ENCODE data around the gene PRAME. TPM values are rescaled to one million over a fixed set of nuclear protein-coding genes. Genes with fewer than 3 reads are reported as not detected.

Gene PRAME
- total RNA-seq, 1 donor from 2014 or later: not detected

- DNase-seq (ENCODE audit: low spot score): no peak
- H3K36me3 Mint-ChIP-seq (ENCODE audit: low read depth): no peaks in the 10 kb centered on the region
- H3K4me3 Mint-ChIP-seq (ENCODE audit: unreplicated experiment): no peak overlapping the region
- no peaks in the 10 kb centered on the region for H3K9me3 Mint-ChIP-seq (ENCODE audit: low read depth)
- no peak overlapping the region for H3K27ac Mint-ChIP-seq (ENCODE audit: unreplicated experiment)
- H3K4me1 Mint-ChIP-seq (ENCODE audit: low read depth): no peaks in the 10 kb centered on the region
- TF ChIP-seq, protein P1, sequence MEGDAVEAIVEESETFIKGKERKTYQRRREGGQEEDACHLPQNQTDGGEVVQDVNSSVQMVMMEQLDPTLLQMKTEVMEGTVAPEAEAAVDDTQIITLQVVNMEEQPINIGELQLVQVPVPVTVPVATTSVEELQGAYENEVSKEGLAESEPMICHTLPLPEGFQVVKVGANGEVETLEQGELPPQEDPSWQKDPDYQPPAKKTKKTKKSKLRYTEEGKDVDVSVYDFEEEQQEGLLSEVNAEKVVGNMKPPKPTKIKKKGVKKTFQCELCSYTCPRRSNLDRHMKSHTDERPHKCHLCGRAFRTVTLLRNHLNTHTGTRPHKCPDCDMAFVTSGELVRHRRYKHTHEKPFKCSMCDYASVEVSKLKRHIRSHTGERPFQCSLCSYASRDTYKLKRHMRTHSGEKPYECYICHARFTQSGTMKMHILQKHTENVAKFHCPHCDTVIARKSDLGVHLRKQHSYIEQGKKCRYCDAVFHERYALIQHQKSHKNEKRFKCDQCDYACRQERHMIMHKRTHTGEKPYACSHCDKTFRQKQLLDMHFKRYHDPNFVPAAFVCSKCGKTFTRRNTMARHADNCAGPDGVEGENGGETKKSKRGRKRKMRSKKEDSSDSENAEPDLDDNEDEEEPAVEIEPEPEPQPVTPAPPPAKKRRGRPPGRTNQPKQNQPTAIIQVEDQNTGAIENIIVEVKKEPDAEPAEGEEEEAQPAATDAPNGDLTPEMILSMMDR (IDR thresholded peaks at IDR 0.05): no peak
- H3K27me3 Mint-ChIP-seq (ENCODE audit: low read depth): peaks cover 28% of the 10 kb centered on the region
Measured at GRCh38 chr22:22548910-22549309, 10.2 kb downstream of the PRAME start.

GRCh38 chr22:22548317-22548716 lies 10.7 kb downstream of the PRAME start:
- Mint-ChIP-seq H3K9me3 (ENCODE audit: low read depth) (no peaks in the 10 kb centered on the region), H3K27me3 (ENCODE audit: low read depth) (peaks cover 28% of the 10 kb centered on the region), H3K4me1 (ENCODE audit: low read depth) (no peaks in the 10 kb centered on the region), H3K27ac (ENCODE audit: unreplicated experiment) (no peak overlapping the region), H3K4me3 (ENCODE audit: unreplicated experiment) (no peak overlapping the region), H3K36me3 (ENCODE audit: low read depth) (no peaks in the 10 kb centered on the region)
- TF ChIP-seq, protein P1 (IDR thresholded peaks at IDR 0.05): no peak
- DNase-seq (ENCODE audit: low spot score): no peak

DNA sequence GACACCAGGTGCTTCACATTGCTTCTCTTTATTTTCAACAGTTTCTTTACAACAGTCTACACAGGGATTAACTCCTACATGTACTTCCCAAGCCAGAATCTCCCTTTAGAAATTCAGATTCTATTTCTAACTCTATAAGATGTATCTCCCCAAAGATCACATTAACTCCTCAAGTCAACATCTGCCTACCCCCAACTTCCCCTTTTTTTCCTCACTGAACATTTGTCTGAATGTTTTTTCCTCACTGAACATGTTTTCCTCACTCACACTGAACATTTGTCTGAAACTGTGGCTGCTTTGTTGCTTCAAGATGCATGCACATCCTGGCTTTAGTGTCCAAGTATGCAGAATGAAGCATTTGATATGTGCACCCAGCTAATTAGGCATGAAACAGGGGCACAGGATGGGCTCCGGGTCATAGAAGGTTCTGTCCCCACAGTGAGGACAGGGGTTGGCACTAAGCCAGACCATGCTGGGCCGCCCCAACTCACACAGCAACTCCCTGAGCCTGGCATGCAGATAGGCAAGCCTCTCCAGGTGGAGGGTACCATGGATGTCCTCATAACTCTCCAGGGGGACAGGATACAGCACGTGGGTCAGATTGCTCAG lies 11.3 kb downstream of the PRAME start:
- H3K4me1 Mint-ChIP-seq (ENCODE audit: low read depth): no peaks in the 10 kb centered on the region
- peaks cover 24% of the 10 kb centered on the region for H3K27me3 Mint-ChIP-seq (ENCODE audit: low read depth)
- no peaks in the 10 kb centered on the region for H3K36me3 Mint-ChIP-seq (ENCODE audit: low read depth)
- H3K4me3 Mint-ChIP-seq (ENCODE audit: unreplicated experiment): no peak overlapping the region
- TF ChIP-seq, protein P1 (IDR thresholded peaks at IDR 0.05): no peak
- no peak overlapping the region for H3K27ac Mint-ChIP-seq (ENCODE audit: unreplicated experiment)
- H3K9me3 Mint-ChIP-seq (ENCODE audit: low read depth): no peaks in the 10 kb centered on the region
- no peak for DNase-seq (ENCODE audit: low spot score)

DNA sequence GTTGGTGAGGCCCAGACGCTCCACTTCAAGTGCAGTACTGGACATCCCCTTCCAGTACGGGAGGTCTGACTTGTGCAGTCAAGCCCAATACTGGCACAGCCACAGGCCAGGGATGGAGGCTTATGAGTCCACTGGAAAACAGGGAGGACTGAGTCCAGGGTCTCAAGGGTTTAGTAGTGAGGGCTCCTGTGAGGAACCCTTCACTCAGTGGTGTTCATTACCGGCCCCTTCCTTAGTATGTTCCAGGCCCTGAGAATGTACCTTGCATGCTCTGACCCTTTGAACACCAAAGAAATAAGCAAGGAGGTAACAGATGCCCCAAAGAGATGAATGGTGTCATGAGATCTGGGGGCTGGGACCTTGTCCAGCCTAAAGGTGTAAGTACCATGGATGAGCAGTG lies 11.8 kb downstream of the PRAME start:
- H3K9me3 Mint-ChIP-seq (ENCODE audit: low read depth): no peaks in the 10 kb centered on the region
- TF ChIP-seq, protein P1 (IDR thresholded peaks at IDR 0.05): no peak

DNA sequence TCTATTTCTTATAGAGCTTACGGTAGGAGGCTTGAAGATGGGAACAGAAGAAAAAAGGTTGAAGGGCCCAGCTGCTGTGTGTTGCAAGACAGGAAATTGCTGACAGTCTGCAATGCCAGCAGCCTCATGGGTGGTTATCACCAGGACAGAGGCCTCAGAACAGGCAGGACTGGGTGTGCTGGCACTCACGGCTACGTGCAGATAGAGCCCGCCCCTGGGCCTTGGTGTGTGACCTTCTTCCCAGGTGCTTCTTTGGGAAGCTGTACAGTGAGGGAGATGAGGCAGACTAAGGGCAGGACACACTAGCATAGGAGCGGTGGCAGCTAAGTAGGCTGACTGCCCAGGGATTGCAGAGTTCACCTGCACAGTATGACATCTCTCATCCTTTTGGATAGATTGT lies 12.6 kb downstream of the PRAME start:
- no peaks in the 10 kb centered on the region for H3K4me1 Mint-ChIP-seq (ENCODE audit: low read depth)
- no peak overlapping the region for H3K27ac Mint-ChIP-seq (ENCODE audit: unreplicated experiment)
- TF ChIP-seq, protein P1 (IDR thresholded peaks at IDR 0.05): no peak
- H3K27me3 Mint-ChIP-seq (ENCODE audit: low read depth): peaks cover 21% of the 10 kb centered on the region
- no peak overlapping the region for H3K4me3 Mint-ChIP-seq (ENCODE audit: unreplicated experiment)
- H3K36me3 Mint-ChIP-seq (ENCODE audit: low read depth): no peaks in the 10 kb centered on the region
- H3K9me3 Mint-ChIP-seq (ENCODE audit: low read depth): no peaks in the 10 kb centered on the region
- no peak for DNase-seq (ENCODE audit: low spot score)

More for the DNA sequence above, 11.8 kb downstream of the PRAME start:
- H3K4me1 Mint-ChIP-seq (ENCODE audit: low read depth): no peaks in the 10 kb centered on the region
- no peaks in the 10 kb centered on the region for H3K36me3 Mint-ChIP-seq (ENCODE audit: low read depth)
- peaks cover 21% of the 10 kb centered on the region for H3K27me3 Mint-ChIP-seq (ENCODE audit: low read depth)
- H3K4me3 Mint-ChIP-seq (ENCODE audit: unreplicated experiment): no peak overlapping the region
- H3K27ac Mint-ChIP-seq (ENCODE audit: unreplicated experiment): no peak overlapping the region
- no peak for DNase-seq (ENCODE audit: low spot score)

Data from chondrocyte (in vitro differentiated cells).